Stimulated activated CD4-positive, alpha-beta T cell treated with anti-CD3 and anti-CD28 coated beads, Interleukin-12 subunit alpha, Interleukin-12 subunit beta, amount 100 ng/mL, for 48 hours (primary cell): Measurements from ENCODE around the gene NAB2.

Experiments used
- DNase-seq, 3 donors: peaks; one replicate each; pipeline ENCODE4 v3.0.0-alpha.2; 2020; ENCODE audit warnings: low read depth in 2 of 3, low spot score in 1 of 3

The NAB2 gene

DNA sequence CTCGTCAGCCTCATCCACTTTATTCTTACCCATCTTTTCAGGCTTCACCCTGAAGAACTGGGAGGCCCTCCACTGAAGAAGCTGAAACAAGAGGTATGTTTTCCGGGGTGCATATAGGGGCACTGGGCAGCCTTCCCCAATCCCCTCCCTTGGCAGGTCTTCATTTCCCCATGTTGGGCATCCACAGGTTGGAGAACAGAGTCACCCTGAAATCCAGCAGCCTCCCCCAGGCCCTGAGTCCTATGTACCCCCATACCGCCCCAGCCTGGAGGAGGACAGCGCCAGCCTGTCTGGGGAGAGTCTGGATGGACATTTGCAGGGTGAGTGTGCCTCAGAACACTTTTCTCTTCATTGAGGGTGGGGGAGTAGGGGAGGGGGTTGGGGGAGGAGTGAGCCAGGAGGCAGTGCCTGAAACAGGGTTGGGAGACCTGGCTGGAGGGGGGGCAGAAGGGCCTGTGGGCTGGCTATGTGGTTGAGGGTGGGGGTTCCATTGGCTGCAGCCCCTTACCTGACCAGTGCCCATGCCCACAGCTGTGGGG, 4.0 kb downstream of the NAB2 start:
- DNase-seq, result no peak

DNA sequence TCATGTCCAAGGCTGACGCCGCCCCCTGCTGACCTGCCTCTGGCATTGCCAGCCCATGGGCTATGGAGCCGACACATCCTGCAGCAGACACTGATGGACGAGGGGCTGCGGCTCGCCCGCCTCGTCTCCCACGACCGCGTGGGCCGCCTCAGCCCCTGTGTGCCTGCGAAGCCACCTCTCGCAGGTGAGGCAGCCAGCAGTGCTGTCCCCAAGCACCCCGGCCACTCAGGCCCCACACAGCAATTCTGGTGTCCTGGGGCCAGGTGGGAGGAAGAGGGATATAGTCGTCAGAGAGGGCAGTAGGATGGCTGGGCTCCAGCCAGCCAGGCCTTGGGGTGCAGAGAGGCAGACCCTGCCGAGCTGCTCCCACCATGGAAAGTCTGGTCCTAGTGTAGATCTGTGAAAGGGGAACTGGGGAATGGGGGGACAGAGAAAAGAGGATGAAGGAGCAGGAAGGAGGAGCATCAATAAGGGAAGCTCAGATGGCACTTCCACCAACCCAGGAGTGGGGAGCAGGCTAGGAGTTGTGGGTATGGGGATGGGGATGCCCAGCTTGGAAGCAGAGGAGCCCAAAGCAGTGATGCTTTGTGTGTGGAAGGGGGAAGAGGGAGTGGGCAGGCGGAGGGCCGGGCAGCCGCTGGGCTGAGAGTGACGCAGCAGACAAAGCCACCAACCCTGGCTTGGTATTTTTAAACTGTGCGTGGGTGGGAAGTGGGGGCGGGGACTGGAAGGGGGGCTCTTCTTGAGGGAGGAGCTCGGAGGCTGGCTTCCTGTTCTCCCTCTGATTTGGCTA, 4.7 kb downstream of the NAB2 start:
- peak in 2 of 3 donors; percentile 58 to 70 for DNase-seq

DNA sequence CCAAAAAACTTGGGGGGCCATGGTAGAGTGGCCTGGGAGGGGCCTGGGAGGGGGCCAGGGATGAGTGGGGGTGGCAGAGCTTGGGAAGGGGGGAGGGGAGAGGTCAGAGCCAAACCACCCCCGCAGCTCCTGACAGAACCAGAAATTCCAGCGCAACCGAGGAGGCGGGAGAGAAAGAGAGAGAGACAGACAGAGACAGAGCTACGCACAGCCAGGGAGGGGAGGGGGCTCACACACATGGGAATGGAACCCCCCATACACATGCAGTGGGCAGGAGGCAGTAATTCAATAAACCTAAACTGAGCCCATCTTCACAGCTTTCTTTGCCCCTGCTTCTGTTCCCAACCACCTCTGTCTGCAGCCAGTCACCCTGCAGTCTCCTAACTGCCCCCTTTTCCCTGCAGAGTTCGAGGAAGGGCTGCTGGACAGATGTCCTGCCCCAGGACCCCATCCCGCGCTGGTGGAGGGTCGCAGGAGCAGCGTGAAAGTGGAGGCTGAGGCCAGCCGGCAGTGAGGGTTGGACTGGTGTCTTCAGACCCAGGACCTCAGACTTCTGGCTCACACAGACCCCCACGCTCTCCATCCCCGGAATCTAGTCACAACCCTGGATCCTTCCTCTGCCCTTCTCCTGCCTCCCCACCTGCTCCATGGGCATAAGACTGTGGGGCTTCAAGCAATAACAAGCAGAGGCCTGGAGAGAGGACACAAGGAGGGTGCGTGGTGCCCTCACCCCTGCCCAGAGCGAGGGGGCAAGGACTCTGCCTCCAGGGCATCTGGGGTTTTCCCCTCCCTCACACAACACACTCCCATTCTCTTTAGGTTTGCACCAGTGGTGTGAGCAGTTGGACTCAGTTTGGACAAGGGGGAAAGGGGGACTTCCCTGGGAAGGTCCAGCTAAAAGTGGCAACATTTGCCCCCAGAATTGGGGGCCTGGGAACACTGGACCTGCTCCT, 5.6 kb downstream of the NAB2 start:
- no peak for DNase-seq

DNA sequence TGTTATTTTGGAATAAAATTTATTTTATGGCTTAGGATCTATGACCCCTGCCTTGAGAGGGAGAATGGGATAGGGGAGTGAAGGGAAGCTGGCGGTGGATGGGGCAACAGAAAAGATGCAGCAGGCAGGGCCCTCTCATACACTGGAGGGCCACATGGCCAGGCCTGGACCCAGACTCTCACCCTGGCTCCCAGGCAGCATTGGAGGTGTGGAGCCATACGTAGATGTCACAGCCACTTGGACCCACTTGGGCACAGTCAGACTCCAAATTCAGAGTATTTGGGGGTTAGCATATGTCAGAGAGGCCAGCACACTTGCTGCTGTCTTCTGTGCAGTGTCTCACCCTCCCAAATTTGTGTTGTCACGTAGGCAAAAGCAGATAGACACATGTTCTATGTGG, 6.5 kb downstream of the NAB2 start:
- no peak for DNase-seq

DNA sequence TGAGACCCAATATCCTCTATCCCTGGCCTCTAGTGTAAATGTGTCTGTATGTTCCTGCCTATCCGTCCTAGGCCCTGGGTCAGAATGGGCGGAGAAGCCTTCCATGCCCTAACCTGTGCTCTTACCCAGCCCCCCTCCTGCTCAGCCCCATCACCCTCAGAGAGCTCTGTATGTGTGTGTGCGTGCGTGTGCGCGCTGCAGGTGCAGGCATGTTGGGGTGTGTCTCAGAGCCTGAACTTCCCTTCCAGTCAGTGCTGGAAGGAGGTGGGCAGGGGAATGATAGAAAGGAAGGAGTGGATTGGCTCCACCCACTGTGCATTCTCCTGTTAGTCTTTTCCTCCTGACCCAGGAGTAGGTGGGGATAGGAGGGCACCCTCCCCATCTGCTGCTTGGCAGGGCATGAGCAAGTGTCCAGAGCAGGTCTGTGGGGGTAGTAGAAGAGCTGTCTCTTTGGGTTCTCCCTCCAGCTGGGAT, 7.2 kb downstream of the NAB2 start:
- no peak for DNase-seq

DNA sequence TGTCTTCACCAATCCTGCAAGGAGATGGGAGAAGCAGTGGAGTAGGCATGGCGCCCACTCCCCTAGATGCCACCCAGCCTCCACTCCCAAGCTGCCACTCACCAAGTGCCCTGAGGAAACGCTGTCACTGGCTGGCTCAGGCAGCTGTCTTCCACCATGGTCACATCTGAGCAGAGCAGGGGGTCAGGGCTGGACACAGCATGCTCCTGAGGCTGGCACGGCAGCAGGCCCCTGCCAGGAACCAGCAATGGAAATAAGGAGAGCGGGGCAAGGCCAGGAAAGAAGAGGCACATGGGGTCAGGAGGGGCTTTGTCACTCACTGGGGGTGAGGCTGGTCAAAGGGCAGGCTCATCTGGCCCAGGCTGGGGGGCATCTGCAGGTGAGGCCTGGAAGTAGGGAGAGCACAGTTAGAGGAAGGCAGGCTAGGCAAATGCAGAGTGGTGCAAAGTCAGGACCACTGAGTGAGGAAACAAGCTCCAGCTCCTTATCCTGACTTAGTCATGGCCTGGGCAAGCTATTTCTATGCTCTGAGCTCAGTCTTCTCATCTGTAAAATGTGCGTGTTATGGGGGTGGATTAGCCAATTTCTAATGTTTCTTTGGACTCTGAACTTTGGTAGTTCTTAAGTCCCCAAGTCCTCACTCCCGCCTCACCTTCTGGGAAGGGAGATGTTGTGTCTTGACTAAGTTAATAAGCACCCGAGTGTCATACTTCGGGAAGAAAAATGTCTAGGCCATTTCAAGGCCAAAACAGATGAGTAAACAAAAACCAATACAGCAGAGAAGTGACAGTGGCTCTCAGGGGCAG, 8.0 kb downstream of the NAB2 start:
- no peak for DNase-seq

DNA sequence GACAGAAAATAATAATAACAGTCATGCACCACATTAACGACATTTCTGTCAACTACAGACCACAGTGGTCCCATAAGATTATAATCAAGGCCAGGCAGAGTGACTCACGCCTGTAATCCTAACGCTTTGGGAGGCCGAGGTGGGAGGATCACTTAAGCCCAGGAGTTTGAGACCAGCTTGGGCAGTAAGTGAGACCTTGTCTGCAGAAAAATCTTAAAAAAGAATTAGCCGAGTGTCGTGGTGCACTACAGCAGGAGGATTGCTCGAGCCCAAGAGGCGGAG, 8.6 kb downstream of the NAB2 start:
- DNase-seq, result no peak

DNA sequence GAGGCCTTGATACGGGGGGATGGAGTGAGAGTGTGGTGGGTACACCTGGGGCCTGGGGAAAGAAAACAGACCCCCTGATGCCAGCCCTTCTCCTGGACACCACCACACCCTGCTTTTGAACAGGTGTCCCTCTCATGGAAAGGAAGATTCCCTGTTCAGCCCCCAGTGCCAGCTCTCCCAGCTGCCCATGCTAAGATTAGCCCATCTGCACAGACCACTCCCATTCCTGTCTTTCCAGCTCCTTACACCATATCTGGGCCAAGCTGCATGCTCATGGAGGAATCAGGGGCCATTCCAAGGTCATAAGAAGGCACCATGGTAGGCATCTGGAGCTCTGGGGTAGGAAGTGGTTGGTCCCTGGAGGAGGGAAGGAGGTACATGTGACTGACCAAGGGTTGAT, 9.6 kb downstream of the NAB2 start:
- no peak for DNase-seq

DNA sequence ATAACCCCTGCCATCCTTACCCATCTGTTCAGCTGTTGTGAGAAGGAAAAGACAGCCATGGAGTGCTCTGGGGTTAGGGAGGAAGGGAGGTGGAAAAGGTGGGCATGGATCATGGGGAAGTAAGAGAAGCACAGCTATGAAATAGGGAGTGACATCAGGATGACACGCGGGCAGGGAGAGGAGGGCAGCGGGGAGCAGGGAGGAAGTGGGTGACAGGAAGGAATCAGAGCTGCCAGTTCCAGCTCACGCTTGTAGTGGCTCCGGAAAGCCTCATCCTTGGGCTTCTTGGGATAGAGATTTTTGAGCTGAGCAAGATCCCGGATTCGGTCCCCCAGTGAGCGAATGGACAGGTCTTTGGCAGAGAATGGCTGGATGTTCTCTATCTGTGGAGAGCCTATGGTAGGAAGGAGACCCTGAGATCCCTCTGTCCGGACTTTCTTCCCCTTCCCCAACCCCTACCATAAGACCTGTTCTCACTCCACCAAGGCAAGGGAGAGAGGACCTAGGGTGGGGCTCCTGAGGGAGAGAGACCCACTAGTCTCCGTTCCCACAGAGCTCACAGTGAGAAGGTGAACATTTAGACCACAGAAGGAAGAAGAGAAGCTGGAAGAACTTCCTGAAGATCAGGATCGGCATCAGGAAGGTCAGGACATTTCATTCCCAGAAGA, 10.3 kb downstream of the NAB2 start:
- DNase-seq, result no peak

DNA sequence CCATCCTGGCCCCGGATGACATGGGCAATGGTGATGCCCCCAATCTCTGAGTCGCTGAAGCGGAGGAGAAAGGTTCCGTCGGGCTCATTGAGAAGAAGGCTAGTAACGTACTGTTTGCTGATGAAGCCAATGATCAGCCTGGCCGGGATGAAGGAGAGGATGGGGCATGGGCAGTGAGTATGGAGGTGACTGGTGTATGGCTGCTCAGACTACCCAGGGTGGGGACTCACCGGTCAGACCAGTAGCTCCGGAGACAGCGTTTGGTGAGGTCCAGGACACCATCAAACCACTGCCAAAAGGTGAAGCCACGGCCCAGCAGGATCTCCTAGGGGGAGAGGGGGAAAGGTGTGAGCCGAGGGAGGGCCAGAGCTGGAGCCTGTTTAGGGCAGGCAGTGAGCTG, 10.9 kb downstream of the NAB2 start:
- no peak for DNase-seq

DNA sequence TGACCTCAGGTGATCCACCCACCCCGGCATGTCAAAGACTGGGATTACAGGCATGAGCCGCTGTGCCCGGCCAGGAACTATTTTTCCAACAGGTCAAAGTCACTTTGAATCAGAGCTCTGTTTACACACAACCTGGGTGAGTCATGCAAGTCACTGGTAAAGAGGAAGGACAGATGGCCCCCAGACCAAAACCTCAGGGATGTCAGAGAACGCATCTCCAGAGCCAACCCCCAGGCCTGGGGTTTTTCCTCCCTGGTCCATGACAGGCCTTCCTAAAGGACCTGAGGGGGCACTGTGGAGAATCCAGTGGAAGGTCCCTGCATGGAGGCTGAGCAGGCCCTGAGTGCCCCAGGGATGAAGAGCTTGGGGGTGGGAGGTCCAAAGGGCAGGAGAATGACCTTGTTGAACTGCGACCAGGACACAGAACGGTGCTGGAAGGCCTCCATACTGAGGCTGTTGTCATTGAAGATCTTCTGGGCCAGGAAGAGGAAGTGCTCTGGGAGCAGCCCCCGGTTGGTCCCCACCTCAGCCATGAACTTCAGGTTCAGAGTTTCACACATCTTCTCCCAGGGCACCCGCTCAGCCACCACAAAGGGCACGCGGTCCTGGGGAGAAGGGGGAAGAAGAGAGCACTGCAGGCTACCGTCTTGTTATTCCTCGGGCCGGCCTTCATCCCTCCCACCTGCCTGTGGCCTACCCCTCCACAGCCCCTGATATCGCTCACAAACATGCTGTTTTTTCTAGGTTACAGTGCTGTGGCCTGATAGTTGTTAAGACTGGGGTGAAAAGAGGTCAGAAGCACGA, 13.2 kb downstream of the NAB2 start:
- DNase-seq, result no peak

DNA sequence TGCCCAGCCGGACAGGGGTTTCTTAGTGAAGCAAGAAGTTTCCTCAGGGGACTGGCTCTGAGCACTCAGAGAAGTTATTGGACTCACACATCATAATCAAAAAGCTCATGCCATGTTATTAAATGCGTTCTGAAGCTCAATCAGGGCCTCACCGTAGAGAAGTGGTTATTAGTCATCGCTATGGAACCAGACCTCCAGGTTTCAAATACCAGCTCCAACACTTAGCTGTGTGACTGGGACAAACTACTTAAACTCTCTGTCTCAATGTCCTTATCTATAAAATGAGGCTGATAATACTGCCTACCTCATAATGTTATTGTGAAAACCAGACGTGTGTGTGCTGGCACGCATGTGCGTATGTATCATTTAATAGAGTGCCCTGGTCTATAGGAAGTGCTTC, 14.9 kb downstream of the NAB2 start:
- no peak for DNase-seq

DNA sequence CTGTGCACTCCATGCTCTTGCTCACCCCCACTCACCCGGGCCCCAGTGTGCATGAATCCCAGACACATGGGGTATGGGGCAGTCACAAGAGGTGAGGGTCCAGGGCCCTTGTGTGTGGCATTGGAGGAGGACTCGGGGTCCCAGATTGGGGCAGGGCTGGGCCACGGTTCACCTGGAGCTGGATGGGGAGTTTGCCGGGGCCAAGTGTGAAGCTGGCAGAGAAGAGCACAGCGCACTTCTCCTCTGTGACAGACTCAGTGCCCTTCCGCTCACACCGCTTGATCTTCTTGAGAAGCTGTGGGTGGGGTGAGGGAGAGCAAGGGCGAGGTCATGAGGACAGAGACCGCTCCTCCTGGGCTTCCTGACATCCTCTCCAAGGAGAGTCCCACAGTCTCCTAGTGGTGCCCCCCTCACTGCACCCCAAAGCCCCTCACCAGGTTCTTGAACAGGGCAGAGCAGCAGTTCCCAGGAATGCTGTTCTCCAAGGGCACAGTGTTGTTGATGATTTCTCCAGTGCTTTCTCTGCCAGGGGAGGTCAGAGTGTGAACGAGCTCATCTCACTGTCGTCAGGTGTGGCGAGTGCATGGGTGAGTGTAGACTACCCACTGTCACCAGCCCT, 15.5 kb downstream of the NAB2 start:
- no peak for DNase-seq

DNA sequence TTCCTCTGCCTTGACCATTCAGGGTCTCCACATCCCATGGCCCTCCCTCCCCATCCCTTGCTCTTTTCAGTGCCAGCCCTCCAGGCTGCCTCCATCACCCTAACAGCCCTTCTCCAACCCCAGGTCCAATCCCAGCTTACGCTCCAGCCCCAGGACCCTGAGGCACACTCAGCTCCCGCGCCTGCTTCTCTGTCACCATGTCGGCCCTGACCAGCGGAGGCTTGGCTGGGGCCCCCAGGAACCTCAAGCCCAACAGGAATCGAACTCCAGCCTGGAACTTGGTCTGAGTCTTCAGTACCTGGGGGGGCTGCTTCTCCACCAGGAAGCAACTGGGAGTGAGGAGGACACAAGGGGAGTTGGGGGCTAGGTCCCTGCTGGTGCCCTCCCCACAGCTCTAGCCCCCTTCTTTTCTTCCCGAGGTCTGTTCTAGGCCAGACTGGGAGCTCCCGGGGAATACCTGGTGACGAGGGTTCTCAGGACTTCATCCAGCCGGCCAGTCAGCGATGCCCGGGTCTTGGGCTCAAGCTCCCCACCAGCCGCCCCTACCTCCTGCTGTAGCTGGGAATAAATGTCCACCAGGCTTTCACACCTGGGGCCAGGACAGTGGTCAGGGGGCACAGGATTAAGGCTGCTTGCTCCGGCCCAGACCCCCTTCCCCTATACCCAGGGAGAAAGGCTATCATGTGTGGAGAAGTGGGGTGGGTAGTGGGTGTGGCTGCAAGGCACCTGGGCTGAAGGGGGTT, 16.3 kb downstream of the NAB2 start:
- no peak for DNase-seq

DNA sequence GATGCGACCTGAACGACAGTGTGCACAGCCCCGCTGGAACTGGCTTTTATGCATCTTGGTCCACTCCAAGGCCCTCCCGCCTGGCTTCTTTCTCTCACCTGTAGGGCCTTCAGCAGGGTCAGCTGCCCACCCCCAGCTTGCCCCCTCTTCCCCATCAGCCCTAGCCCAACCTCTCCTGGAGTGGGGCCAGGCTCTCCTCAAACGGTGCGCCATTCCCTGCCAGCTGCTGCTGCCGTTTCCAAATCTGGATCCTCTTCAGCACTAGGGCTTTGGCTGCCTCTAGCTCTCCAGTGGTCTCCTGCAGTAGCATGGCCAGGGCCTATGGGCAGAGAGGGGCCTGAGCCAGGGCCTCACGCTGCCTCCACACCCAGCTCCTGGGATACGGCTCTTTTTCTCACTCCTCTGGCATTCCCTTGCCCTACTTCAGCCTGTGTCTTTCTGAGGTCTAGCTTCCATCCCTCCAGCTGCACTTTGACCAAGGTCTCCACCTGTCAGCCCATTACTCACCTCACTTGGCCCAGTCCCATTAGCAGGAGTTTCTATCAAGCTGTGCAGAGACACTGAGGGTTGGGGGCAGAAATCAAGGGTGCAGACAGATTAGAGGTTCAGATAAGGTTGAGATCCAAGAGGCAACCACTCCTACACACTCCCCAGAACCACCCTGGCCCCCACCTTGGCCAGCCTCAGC, 17.3 kb downstream of the NAB2 start:
- no peak for DNase-seq

DNA sequence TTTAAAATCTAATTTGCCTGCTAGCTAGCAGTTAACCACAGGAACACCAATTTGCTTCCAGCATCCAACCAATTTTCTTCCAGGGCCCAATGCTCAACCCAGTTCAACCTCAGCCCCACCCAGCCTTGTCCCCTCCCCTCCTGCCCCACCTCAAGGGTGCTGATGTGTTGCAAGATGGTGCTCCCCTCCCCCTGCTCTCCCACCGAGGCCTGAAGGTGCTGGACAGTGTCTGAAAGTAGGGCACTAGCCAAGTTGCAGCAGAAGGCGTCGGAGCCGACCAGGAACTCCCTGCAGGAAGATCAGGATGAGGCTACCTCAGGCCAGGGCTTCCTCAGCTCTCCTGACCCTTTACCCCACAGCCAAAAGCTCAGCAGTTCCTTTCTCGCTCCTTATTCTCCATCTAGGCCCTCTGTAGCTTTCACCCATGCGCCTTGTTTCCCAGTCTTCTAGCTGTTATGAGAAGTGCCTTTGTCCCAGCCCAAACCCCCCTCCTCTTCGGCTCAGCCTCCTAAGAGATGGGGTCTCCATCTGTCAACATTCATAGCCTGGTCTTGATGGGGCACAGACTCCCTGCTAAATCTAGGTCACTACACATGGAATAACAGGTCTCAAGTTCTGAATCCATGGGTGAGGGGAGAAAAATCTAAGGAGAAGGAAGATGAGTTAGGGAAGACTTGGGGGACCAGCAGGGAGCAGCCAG, 18.7 kb downstream of the NAB2 start:
- DNase-seq, result no peak

DNA sequence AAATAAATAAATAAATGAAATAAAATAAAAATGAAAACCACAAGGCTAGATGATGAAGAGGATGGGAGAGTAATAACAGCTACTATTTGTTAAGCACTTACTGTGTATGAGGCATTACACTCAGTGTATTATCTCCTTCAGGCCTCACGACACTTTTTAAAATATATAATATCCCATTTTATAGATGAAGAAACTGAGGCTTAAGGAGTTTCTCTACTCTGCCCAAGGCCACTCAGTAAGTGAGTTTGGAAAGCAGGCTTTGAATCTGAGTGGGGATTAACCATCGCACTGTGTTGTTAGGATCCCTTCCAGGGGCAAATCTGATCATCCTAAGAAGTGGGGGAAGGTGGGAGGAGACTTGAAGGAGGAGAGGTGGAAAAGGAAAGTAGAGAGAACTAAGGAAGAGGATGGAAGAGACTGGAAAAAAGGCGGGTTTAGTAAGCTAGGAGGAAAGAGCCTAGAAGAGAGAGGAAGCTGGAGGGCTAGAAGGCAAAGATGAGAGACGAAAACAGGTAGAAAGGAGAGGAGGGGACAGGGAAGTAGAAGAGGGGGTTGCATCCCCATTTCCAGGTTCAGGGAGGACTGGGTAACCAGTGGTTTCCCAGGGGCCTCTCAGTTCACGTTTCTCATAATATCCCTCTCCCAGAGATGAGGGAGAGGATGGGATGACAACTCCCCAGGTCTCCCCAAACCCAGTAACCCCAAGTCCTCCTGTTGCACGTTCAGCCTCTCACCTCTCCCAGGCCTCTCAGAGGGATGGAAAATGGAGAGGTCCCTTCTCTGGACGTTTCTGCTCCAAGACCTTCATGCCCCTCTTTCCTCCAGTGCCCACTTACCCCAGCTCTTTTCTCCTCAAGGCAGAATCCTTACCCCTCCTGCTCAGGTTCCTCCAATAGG, 20.5 kb downstream of the NAB2 start:
- DNase-seq, result no peak
